GM12872 (cell line): ENCODE measurements around the gene DDX51.

Experiments used
- CTCF ChIP-seq: IDR thresholded peaks from 3 replicates; pipeline ENCODE4 v1.5.1; 2011; ENCODE audit warnings: low read depth, mild to moderate bottlenecking, low read length, moderate library complexity; ENCODE audit not compliant: insufficient read depth

The DDX51 gene

GRCh38 chr12:132182206-132182710, 38.1 kb upstream of the DDX51 start:
- TF ChIP-seq CTCF: no peak

GRCh38 chr12:132181570-132182200, 37.6 kb upstream of the DDX51 start:
- TF ChIP-seq CTCF: no peak

- no peak for TF ChIP-seq CTCF
Measured at GRCh38 chr12:132180648-132181546, 36.8 kb upstream of the DDX51 start.

- TF ChIP-seq CTCF: no peak
Measured at GRCh38 chr12:132179431-132180362, 35.6 kb upstream of the DDX51 start.

- TF ChIP-seq CTCF: no peak
Measured at GRCh38 chr12:132178801-132179401, 34.8 kb upstream of the DDX51 start.

GRCh38 chr12:132178316-132178715, 34.2 kb upstream of the DDX51 start:
- no peak for TF ChIP-seq CTCF
